ENCODE measurements around the gene INAVA. TPM values are rescaled to one million over a fixed set of nuclear protein-coding genes. Genes with fewer than 3 reads are reported as not detected.

The INAVA gene
- total RNA-seq, 4 donors from 2014 or later = not detected

- peaks cover 0 to 21% (median 2%) of the 10 kb centered on the region in 4 donors for H3K9me3 ChIP-seq
- H3K27me3 ChIP-seq = no peaks in the 10 kb centered on the region
- no peak overlapping the region for H3K27ac ChIP-seq
- no peaks in the 10 kb centered on the region for H3K4me1 ChIP-seq
- no peak for DNase-seq (ENCODE audit: low spot score in 2 of 2)
- 91 to 93% methylated on average over 3 of the region's 3 CpGs for WGBS, 2 donors
- H3K36me3 ChIP-seq = no peaks in the 10 kb centered on the region
- TF ChIP-seq CTCF (IDR thresholded peaks at IDR 0.05) (no peak), POLR2A (IDR thresholded peaks at IDR 0.05) (no peak), EP300 (IDR thresholded peaks at IDR 0.05) (no peak)
- no peak overlapping the region for H3K4me3 ChIP-seq
Measured at GRCh38 chr1:200947059-200947566, 52.4 kb downstream of the INAVA start.

- 96% methylated on average over 8 of the region's 8 CpGs for WGBS, 2 donors
- TF ChIP-seq CTCF (IDR thresholded peaks at IDR 0.05) (no peak), EP300 (IDR thresholded peaks at IDR 0.05) (no peak), POLR2A (IDR thresholded peaks at IDR 0.05) (no peak)
- DNase-seq (ENCODE audit: low spot score in 2 of 2) = no peak
Measured at GRCh38 chr1:200949626-200950025, 54.9 kb downstream of the INAVA start.

GRCh38 chr1:200951016-200951415 is 56.3 kb downstream of the INAVA start:
- no peak overlapping the region for H3K4me3 ChIP-seq
- TF ChIP-seq EP300 (IDR thresholded peaks at IDR 0.05) (no peak), CTCF (IDR thresholded peaks at IDR 0.05) (no peak), POLR2A (IDR thresholded peaks at IDR 0.05) (no peak)
- no peak overlapping the region for H3K27ac ChIP-seq
- no peaks in the 10 kb centered on the region for H3K36me3 ChIP-seq
- peaks cover 0 to 13% (median 2%) of the 10 kb centered on the region in 4 donors for H3K9me3 ChIP-seq
- no peaks in the 10 kb centered on the region for H3K27me3 ChIP-seq
- no peak for DNase-seq (ENCODE audit: low spot score in 2 of 2)
- 89 to 90% methylated on average over 2 of the region's 2 CpGs for WGBS, 2 donors
- H3K4me1 ChIP-seq = no peaks in the 10 kb centered on the region

More at GRCh38 chr1:200949626-200950025, 54.9 kb downstream of the INAVA start:
- no peak overlapping the region for H3K27ac ChIP-seq
- no peaks in the 10 kb centered on the region for H3K4me1 ChIP-seq
- no peak overlapping the region for H3K4me3 ChIP-seq
- no peaks in the 10 kb centered on the region for H3K36me3 ChIP-seq
- H3K27me3 ChIP-seq = no peaks in the 10 kb centered on the region
- peaks cover 0 to 13% (median 2%) of the 10 kb centered on the region in 4 donors for H3K9me3 ChIP-seq

GRCh38 chr1:200954434-200954833 is 59.7 kb downstream of the INAVA start:
- H3K4me1 ChIP-seq = no peaks in the 10 kb centered on the region
- no peaks in the 10 kb centered on the region for H3K9me3 ChIP-seq
- no peaks in the 10 kb centered on the region for H3K27me3 ChIP-seq
- no peaks in the 10 kb centered on the region for H3K36me3 ChIP-seq
- 75 to 87% methylated on average over 3 of the region's 3 CpGs for WGBS, 2 donors
- DNase-seq (ENCODE audit: low spot score in 2 of 2) = no peak
- no peak overlapping the region for H3K27ac ChIP-seq
- TF ChIP-seq CTCF (IDR thresholded peaks at IDR 0.05) = no peak
- TF ChIP-seq POLR2A (IDR thresholded peaks at IDR 0.05) = no peak
- no peak for TF ChIP-seq EP300 (IDR thresholded peaks at IDR 0.05)
- no peak overlapping the region for H3K4me3 ChIP-seq

- Histone ChIP-seq H3K36me3 (no peaks in the 10 kb centered on the region), H3K4me3 (no peak overlapping the region), H3K27me3 (no peaks in the 10 kb centered on the region), H3K4me1 (peaks cover 0 to 7% (median 0%) of the 10 kb centered on the region in 4 donors), H3K27ac (no peak overlapping the region), H3K9me3 (no peaks in the 10 kb centered on the region)
- 90 to 93% methylated on average over 11 of the region's 11 CpGs for WGBS, 2 donors
- DNase-seq (ENCODE audit: low spot score in 2 of 2) = no peak
- TF ChIP-seq POLR2A (IDR thresholded peaks at IDR 0.05) = no peak
- no peak for TF ChIP-seq CTCF (IDR thresholded peaks at IDR 0.05)
- TF ChIP-seq EP300 (IDR thresholded peaks at IDR 0.05) = no peak
Measured at GRCh38 chr1:200958597-200958996, 63.9 kb downstream of the INAVA start.

All from tibial nerve (tissue), 4 donors.